Sciatic nerve (tissue), 2 donors: Measurements from ENCODE around the gene ATP6V1G1. TPM values are rescaled to one million over a fixed set of nuclear protein-coding genes. Genes with fewer than 3 reads are reported as not detected.
A peak's percentile ranks its signal among the peaks of the same experiment; 100 is the strongest.
"Not testable (repeated sequence)": the region's sequence is repeated elsewhere in the genome, so short reads cannot be mapped to it uniquely, and the experiment has no call there.

Experiments used
- ATAC-seq: fragments of 200-7000 bp; cut with Tn5 transposase; one replicate; pipeline ENCODE4 v1.9.1; 2020; ENCODE audit warnings: mild to moderate bottlenecking, moderate library complexity
- DNase-seq: peaks from one replicate; pipeline ENCODE4 v3.0.0-alpha.2; 2020; ENCODE audit warnings: low spot score
- intact Hi-C: fragments of 100-400 bp; cut with DNase I; formaldehyde crosslinking; loops from one replicate; pipeline ENCODE4 v1.14.2; 2022
- total RNA-seq: library from RNA; stranded (reverse); fragmentation: NEBNext Ultra II Directional; extraction: Animal tissue kit (Norgen Biotek cat#: 25700); gene quantifications from one replicate; pipeline ENCODE4 v1.2.1, GENCODE V29; 2021
- donor health status: DM: no; HTN: no; CAD: no.
- donor health status: DM: no; HTN: no; CAD: no.

The ATP6V1G1 gene
- total RNA-seq, 1 donor from 2014 or later = 61.7 TPM

DNA sequence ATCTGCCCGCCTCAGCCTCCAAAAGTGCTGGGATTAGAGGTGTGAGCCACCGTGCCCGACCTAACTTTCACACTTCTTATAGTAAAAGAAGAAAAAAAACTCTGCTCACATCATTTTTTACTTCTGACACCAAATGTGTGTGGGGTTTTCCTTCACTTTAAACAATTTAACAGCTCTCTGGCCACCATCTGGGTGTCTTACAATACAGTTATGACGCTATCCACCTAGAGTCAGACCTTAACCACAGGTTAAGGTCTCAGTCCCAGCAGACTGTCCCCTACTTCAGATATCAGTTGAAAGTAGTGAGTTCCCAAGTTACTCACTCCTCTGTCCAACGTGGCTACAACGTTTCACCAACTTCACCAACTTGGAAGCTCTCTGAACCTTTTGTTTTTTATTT lies 15.4 kb upstream of the ATP6V1G1 start:
- intact Hi-C loops = loop anchor here (5.0 kb wide), 1 partner anchor 1135 kb away; no protein-coding TSS in a partner anchor
- no peak for ATAC-seq
- no peak for DNase-seq

DNA sequence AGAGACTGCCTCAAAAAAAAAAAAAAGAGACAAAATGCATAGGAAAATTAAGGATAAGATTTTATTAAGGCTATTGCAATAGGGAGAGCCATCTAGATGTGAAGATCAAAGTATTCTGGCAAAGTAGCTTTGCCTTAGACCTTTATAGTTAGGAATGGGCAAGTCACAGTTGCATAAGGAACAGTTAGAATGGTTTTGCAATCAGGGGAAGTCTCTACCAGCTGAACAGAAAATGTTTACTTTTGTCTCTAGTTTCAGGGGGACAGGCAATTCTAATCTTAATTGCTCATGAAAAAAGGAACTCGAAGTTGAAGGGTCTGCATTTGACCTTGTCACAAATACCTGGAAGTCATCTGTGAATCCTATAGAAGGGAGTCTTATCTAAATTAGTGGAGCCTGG lies 13.1 kb upstream of the ATP6V1G1 start:
- no peak for ATAC-seq
- intact Hi-C loops = loop anchor here (5.0 kb wide), 1 partner anchor 1133 kb away; no protein-coding TSS in a partner anchor
- DNase-seq = no peak

DNA sequence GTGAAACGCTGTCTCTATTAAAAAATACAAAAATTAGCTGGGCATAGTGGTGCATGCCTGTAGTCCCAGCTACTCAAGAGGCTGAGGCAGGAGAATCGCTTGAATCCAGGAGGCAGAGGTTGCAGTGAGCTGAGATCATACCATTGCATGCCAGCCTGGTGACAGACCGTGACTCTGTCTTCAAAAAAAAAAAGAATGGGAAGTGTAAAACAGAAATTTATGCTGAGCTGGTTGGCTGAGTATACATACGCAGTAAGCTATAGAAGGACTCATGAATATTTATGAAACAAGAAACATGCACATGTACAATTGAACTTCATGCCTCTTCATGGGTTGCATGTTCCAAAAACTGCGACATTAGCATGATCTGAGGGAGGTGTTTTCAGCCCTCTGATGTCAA lies 10.8 kb upstream of the ATP6V1G1 start:
- DNase-seq, ATAC-seq, intact Hi-C loops: not testable (repeated sequence)

DNA sequence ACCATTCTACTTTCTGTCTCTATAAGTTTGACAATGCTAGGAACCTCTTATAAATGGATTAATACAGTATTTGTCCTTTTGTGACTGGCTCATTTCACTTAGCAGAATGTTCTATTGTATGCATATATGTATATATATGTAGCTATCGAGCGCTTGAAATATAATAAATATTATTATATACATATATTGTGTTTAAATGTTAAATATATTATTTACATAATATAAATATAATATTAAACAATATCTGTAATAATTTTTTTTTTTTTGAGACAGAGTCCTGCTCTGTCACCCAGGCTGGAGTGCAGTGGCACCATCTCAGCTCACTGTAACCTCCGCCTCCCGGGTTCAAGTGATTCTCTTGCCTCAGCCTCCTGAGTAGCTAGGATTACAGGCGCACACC lies 9.4 kb upstream of the ATP6V1G1 start:
- ATAC-seq, DNase-seq, intact Hi-C loops: not testable (repeated sequence)

DNA sequence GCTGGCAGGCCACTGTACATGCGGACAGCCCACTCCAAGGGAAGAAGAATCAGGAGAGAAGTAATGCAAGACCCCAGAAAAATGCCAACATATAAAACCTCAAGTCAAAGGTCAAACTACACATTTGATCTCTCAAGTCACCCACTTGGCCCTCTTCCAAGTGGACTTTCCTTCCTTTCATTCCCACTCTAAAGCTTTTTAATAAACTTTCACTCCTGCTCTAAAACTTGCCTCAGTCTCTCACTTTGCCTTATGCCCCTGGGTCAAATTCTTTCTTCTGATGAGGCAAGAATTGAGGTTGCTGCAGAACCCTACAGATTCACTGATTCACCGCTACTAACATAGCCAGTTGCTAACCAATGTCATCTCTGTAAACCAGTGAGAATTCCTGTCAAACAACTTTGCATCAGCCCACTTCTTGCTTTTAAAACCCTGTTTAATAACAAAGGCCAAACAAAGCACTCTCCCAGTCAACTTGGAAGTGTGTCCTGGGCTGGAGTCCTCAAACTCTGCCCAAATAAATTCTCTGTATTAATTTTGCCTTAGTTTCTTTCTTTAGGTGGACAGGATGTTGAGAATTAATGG lies 6.9 kb upstream of the ATP6V1G1 start:
- intact Hi-C loops = no loop called here
- ATAC-seq (no peak), DNase-seq (no peak)

DNA sequence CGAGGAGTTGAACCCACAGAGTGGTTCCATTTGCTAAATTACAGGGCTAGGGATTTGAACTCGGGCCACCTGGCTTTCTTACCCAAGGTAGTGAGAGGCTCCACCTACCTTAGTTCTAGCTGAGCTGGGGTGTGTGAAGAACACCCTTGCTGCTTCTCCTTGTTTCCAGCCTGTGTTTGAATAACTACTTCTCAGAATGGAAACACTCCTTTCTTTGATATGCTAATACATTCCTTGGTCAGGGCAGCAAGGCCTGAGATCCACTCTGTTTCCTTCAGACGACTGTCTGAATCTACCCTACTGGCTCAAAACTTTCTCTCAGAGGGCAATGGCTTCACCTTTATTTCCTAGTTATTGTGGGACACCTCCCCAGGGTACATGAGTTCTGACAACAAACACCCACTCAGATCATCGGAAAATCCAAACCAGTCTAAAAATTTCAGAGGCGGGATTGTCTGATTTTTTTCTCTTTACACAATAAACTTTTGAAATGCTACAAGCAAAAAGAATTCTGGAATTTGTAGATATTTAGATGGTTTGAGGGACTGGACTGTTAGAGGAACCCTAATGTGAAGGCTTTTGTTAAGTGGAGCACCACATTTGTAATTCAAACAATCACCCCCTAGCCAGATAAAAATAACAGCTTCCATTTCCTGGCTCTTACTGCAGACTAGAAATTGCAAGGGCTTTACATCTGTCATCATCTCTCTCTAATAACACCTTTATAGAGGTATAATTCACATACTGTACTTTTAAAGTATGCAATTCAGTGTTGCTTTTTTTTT lies 4.0 kb upstream of the ATP6V1G1 start:
- intact Hi-C loops = no loop called here
- no peak for DNase-seq
- ATAC-seq = no peak

DNA sequence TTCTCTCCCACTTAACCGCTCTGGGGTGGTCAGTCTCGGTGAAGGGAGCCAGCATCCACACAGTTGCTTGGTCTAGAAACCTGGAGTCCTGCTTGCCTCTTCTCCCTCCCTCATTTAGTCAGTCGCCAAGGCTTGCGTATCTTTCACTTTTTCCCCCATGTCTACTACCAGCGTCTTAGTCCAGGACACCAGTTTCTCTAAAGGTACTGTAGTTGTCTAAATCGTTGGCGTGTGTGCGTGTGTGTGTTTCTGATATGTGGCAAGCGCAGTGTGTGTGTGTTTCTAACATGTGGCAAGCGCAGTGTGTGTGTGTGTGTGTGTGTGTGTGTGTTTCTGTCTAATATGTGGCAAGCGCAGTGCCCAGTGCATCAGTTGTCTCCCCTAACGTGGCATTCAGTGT lies 641 bp downstream of the ATP6V1G1 start:
- DNase-seq = no peak
- peak; percentile 1 for ATAC-seq
- intact Hi-C loops = no loop called here

DNA sequence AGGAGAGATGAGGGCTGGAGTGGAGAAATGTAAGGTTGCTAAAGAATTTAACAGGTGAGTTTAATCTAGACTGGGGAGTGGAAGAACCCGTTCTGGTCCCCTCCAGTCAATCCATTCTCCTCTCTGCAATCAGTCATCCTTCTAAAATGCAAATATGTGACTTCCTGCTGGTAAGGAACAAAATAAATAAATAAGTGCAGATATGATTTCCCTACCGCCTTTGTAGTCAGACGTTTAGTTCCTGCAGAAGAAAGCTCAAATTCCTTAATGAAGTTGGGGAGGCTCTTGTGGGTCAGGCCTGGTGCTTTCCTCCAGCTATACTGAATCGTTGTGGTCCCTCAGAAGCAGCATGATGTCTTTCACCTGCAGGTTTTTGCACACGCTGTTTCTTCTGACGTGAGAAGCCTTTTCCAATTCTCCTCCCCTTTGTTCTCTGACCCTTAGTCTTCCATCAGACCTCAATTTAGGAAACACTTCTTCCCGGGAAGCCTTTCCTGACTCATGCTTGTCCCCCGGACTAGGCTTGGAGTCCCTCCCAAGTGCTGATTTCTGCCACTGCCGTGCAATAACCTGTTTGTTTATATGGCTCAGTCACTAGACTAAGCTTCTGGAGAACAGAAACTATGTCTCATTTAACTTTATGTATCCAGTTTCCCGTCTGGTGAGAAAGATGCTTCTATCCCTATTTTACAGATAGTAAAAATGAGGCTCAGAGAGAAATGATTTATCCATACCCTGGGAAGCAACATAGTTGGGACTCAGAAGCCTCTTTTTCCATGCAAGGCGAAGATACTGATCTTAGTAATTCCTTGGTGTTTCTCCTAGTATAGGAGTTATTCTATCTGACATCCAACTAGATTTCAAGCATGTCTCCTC lies 1.3 kb downstream of the ATP6V1G1 start:
- ATAC-seq (no peak), DNase-seq (no peak)
- intact Hi-C loops = no loop called here

DNA sequence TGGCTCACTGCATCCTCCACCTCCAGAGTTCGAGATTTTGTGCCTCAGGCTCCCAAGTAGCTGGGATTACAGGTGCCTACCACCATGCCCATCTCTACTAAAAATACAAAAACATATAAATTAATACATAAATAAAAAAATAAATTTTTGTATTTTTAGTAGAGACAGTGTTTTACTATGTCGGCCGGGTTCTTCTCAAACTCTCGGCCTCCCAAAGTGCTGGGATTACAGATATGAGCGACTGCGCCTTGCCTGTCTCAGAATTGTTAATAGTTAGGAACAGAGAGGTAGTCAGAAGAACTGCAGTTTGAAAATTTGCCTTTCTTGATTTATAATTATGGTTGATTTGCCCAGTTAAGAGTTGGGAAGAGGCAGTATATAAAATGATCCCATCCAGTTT lies 2.8 kb downstream of the ATP6V1G1 start:
- ATAC-seq = no peak
- intact Hi-C loops = no loop called here
- no peak for DNase-seq

DNA sequence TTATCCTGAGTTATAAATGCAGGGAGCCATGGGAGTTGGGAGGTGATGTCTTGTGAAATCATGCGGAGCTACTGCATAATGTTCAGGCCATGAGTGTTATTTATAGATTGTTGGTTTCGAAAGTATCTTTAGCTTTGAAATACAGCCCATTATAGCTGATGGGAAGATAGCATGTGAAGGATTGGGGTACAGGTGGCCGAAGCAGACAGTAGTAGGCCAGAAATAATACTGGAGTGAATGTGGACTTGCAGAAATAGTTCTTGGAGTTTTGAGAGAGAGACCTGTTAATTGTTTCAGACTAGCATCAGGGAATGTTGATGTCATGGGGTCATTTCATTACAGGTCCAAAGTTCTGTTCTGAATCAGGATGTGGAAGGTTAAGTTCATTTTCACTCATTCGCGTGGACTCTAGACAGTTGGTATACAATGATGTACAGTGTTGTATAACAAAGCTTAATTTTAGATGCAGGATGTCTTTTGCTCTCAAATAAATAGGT lies 3.8 kb downstream of the ATP6V1G1 start:
- ATAC-seq = no peak
- intact Hi-C loops = no loop called here
- no peak for DNase-seq

DNA sequence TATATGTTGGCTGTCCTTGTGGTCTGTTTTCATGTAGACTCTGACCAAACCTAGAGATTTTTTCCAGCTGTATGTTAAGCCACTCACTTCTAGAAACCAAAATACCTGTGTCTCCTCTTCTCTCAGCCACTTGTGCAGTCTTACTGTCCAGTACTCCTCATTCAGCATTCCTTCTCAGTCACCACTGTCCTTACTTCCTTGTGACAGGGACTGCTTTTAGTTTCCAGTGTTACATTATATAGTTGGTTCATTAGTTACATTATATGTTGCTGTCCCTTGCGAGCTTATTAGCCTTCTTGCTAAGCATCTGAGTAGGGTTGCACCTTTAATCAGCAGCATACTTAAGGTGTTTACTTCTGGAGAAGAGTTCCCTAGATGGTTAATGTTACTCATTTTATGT lies 4.3 kb downstream of the ATP6V1G1 start:
- DNase-seq = no peak
- intact Hi-C loops = no loop called here
- ATAC-seq = no peak

DNA sequence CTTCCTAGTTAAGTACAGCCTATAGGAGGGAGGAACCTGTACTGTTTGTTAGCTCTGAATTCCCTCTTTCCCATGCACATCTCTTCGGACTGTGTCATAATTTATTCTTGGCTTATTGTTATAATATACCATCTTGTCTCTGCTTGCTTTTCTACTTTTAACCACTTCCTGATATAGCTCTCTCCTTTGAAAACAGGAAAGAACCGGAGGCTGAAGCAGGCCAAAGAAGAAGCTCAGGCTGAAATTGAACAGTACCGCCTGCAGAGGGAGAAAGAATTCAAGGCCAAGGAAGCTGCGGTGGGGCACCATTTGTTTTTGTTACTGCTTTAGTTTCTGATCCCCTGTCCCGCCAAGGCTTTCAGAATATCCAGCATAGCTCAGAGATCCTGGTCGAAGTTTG lies 4.8 kb downstream of the ATP6V1G1 start:
- ATAC-seq (no peak), DNase-seq (no peak)
- intact Hi-C loops = no loop called here

DNA sequence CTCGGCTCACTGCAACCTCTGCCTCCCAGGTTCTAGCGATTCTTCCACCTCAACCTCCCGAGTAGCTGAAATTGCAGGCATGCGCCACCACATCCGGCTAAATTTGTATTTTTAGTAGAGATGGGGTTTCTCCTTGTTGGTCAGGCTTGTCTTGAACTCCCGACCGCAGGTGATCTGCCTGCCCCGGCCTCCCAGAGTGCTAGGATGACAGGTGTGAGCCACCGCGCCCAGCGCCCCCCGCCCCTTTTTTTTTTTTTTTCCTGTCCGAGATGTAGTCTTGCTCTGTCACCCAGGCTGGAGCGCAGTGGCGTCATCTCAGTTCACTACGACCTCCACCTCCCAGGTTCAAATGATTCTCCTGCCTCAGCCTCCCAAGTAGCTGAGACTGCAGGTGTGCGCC lies 6.6 kb downstream of the ATP6V1G1 start:
- intact Hi-C loops = no loop called here
- DNase-seq (no peak), ATAC-seq (no peak)

DNA sequence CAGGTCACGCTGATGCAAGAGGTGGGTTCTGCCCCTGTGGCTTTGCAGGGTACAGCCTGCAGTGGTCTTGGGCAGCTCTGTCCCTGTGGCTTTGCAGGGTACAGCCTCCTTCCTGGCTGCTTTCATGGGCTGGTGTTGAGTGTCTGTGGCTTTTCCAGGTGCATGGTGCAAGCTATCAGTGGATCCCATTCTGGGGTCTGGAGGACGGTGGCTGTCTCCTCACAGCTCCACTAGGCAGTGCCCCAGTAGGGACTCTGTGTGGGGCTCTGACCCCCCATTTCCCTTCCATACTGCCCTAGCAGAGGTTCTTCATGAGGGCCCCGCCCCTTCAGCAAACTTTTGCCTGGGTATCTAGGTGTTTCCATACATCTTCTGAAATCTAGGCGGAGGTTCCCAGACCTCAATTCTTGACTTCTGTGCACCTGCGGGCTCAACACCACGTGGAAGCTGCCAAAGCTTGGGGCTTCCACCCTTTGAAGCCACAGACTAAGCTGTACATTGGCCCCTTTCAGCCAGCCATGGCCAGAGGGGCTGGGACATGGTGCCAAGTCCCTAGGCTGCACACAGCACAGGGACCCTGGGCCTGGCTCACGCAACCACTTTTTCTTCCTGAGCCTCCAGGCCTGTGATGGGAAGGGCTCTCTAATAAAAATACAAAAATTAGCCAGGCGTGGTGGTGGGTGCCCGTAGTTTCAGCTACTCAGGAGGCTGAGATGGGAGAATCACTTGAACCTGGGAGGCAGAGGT lies 13.1 kb downstream of the ATP6V1G1 start:
- intact Hi-C loops, ATAC-seq, DNase-seq: not testable (repeated sequence)

DNA sequence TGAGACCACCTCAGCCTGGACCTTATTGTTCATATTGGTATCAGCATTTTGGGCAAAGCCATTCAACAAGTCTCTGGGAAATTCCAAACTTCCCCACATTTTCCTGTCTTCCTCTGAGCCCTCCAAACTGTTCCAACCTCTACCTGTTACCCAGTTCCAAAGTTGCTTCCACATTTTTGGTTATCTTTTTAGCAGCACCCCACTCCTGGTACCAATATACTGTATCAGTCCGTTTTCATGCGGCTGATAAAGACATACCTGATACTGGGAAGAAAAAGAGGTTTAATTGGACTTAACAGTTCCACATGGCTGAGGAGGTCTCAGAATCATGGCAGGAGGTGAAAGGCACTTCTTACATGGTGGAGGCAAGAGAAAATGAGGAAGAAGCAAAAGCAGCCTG lies 14.2 kb downstream of the ATP6V1G1 start:
- DNase-seq, ATAC-seq, intact Hi-C loops: not testable (repeated sequence)

DNA sequence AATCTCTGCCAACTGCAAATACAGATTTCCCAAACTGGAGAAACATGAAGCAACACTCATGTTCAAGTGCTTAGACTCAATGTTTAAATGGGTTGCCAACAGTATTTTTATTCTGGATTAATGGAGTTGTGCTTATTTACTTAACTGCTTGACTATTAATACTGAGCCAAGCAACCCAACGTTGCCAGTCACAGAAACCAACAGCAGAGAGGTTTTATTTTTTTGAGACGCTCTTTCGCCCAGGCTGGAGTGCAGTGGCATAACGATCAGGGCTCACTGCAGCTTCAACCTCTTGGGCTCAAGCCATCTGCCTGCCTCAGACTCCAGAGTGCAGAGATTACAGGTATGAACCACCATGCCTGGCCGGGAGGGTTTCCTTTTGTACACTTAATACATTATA lies 15.1 kb downstream of the ATP6V1G1 start:
- no peak for DNase-seq
- no peak for ATAC-seq
- intact Hi-C loops = no loop called here

DNA sequence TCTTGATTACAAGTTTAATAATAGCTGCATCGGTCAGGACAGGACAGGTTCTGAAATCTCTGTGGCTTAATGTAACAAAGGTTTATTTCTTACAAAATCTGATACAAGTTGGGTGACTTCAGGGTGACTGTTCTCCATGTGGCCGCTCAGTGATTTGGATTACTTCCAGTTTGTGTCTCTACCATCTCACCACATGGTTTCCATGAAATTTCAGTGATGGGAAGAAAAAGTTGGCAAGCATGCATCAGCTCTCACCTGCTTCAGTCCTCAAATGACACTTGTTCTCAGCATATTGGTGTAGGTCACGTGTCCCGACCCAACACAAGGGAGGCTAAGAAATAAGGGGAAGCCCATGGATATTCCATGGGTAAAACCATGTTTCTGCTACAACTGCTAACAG lies 15.7 kb downstream of the ATP6V1G1 start:
- no peak for DNase-seq
- intact Hi-C loops = no loop called here
- no peak for ATAC-seq

DNA sequence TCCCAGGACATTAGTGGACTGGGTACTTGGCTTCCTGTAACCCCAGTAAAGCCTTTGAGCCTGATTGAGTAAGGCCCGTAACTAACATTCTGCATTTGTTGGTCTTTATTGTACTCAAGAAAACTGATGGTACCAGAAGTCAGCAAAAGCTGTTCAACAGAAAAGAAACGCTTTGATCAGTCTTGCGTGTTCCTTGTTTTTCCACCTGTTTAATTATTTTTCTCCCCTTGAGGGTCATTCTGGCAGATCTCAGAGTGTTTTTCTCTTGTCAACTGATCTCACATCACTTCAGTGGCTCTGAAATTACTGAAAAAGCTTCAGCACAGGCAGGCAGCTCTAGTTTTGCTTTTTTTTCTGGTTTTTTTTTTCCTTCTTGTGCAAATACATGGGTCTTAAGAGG lies 17.4 kb downstream of the ATP6V1G1 start:
- ATAC-seq (no peak), DNase-seq (no peak)
- intact Hi-C loops = no loop called here

DNA sequence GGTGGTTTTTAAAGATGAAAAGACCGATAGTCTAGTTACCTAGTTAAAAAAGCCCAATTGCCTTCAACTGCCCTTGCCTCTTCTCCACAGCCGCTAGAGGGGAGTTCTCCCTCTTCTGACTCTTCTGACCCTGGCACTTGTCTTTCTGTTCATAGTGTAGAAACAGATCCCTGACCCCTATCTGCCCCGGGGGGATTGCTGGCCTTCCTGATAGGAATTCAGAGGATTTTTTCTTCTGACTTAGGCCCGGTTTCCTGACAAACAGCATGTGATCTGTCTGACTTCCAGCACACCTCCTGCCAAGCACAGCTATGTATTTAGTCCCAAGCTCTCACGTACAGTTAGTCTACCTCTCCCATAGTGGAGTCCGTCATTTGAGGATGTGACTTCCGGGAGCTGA lies 18.5 kb downstream of the ATP6V1G1 start:
- intact Hi-C loops = no loop called here
- ATAC-seq (no peak), DNase-seq (no peak)
